AG09309 (cell line): ENCODE data around the gene FRMPD1.

Experiments
- DNase-seq: peaks from one replicate; pipeline ENCODE4 v3.0.0-alpha.2; 2010; ENCODE audit warnings: low read depth
- H3K4me3 ChIP-seq: 2 replicates; pipeline ENCODE4 v1.5.1; 2011; ENCODE audit warnings: mild to moderate bottlenecking, low read depth, low read length, moderate library complexity; ENCODE audit not compliant: control insufficient read depth
- CTCF ChIP-seq: IDR thresholded peaks from 2 replicates; pipeline ENCODE4 v1.5.1; 2011; ENCODE audit warnings: mild to moderate bottlenecking, low read depth, low read length, inconsistent platforms; ENCODE audit not compliant: insufficient read depth, control insufficient read depth; ENCODE audit errors: missing control alignments

The FRMPD1 gene

GRCh38 chr9:37678789-37679273 lies 28.1 kb downstream of the FRMPD1 start:
- H3K4me3 ChIP-seq, result no peak overlapping the region
- DNase-seq, result no peak
- no peak for TF ChIP-seq CTCF

- DNase-seq, result no peak
- no peak overlapping the region for H3K4me3 ChIP-seq
Measured at GRCh38 chr9:37679649-37680402, 29.1 kb downstream of the FRMPD1 start.

GRCh38 chr9:37682951-37683350 lies 32.2 kb downstream of the FRMPD1 start:
- H3K4me3 ChIP-seq, result no peak overlapping the region
- no peak for DNase-seq
- TF ChIP-seq CTCF, result no peak

More at GRCh38 chr9:37679649-37680402, 29.1 kb downstream of the FRMPD1 start:
- TF ChIP-seq CTCF, result no peak

- no peak for DNase-seq
- H3K4me3 ChIP-seq, result no peak overlapping the region
- no peak for TF ChIP-seq CTCF
Measured at GRCh38 chr9:37683531-37684371, 33.0 kb downstream of the FRMPD1 start.

- no peak for TF ChIP-seq CTCF
- no peak overlapping the region for H3K4me3 ChIP-seq
- DNase-seq, result no peak
Measured at GRCh38 chr9:37692622-37693221, 42.0 kb downstream of the FRMPD1 start.

- no peak overlapping the region for H3K4me3 ChIP-seq
- TF ChIP-seq CTCF, result no peak
- no peak for DNase-seq
Measured at GRCh38 chr9:37693260-37693659, 42.5 kb downstream of the FRMPD1 start.
